HepG2 (cell line): ENCODE data around the gene SMARCA2. TPM values are rescaled to one million over a fixed set of nuclear protein-coding genes. Genes with fewer than 3 reads are reported as not detected.
A peak's percentile ranks its signal among the peaks of the same experiment; 100 is the strongest.

ENCODE experiments used
- ATAC-seq: fragments of 200-7000 bp; cut with Tn5 transposase; 3 replicates; pipeline ENCODE4 v1.9.1; 2020; ENCODE audit warnings: mild to moderate bottlenecking, moderate library complexity
- BruUV-seq: library from RNA; stranded (reverse); fragments of 400-500 nt; replicated peaks from 2 replicates; lab custom pipeline; 2021; lab: Mats Ljungman, UMichigan
- CTCF ChIA-PET: fragments of 300-600 bp; formaldehyde crosslinking; extraction: SDS; loops from one replicate; lab custom pipeline; 2021; ENCODE audit warnings: low total read pairs, inconsistent platforms, low intra/inter-chr PET ratio; lab: Yijun Ruan, JAX
- POLR2A ChIA-PET: fragments of 350-600 bp; sonication (Branson Sonifier 250); formaldehyde crosslinking; loops from one replicate; lab custom pipeline; 2020; ENCODE audit warnings: antibody characterized with exemption, inconsistent platforms; lab: Yijun Ruan, JAX
- DNase-seq: peaks from one replicate; pipeline ENCODE4 v3.0.0-alpha.2; 2015; ENCODE audit warnings: low spot score
- FAIRE-seq: peaks from 3 replicates; lab custom pipeline; 2011; peaks lifted over from hg19 to GRCh38; lab: Jason Lieb, UNC
- H2AFZ ChIP-seq: one replicate; pipeline ENCODE4 v1.6.1; 2011; ENCODE audit warnings: low read length, inconsistent platforms
- H3K27ac ChIP-seq: fragments of 300-600 bp; 3 replicates; pipeline ENCODE4 v1.8.0; 2011; ENCODE audit warnings: mixed run types, mild to moderate bottlenecking, mixed read lengths, low read length, inconsistent platforms; ENCODE audit not compliant: insufficient read depth; ENCODE audit errors: extremely low read length
- H3K27me3 ChIP-seq, 2 experiments: fragments of 200-600 bp in 1 of 2; 2 replicates in 1 of 2; 3 replicates in 1 of 2; pipeline versions ENCODE4 v1.6.0 to v1.8.0; 2011; ENCODE audit warnings: low read length in 2 of 2, mild to moderate bottlenecking in 2 of 2, moderate library complexity in 2 of 2, inconsistent platforms in 1 of 2; ENCODE audit not compliant: insufficient read depth in 2 of 2, control insufficient read depth in 1 of 2
- H3K36me3 ChIP-seq, 2 experiments: fragments of 200-600 bp in 1 of 2; replicated peaks in 1 of 2; 2 replicates in 1 of 2; 3 replicates in 1 of 2; pipeline versions ENCODE4 v1.5.1 to v1.8.0; 2011; ENCODE audit warnings: low read length in 2 of 2, inconsistent platforms in 1 of 2; ENCODE audit not compliant: insufficient read depth in 2 of 2, control insufficient read depth in 1 of 2
- H3K4me1 ChIP-seq: 2 replicates; pipeline ENCODE4 v1.5.1; 2012; ENCODE audit warnings: low read length, inconsistent platforms; ENCODE audit not compliant: insufficient read depth
- H3K4me2 ChIP-seq: 2 replicates; pipeline ENCODE4 v1.6.0; 2011; ENCODE audit warnings: low read depth, low read length, inconsistent platforms
- H3K4me3 ChIP-seq, 3 experiments: fragments of 200-600 bp in 1 of 3; sonication (generic), shearing (Covaris generic) in 1 of 3; replicated peaks in 1 of 3; 2 replicates each; pipeline ENCODE4 v1.5.1; 2011 to 2016; ENCODE audit warnings: low read length in 3 of 3, inconsistent platforms in 2 of 3, low read depth in 2 of 3, mild to moderate bottlenecking in 2 of 3, control low read depth in 1 of 3, mixed read lengths in 1 of 3; ENCODE audit not compliant: insufficient read depth in 1 of 3
- H3K79me2 ChIP-seq: one replicate; pipeline ENCODE4 v1.6.1; 2011; ENCODE audit warnings: low read length, inconsistent platforms; ENCODE audit not compliant: insufficient read depth
- H3K9ac ChIP-seq: 2 replicates; pipeline ENCODE4 v1.6.0; 2011; ENCODE audit warnings: mild to moderate bottlenecking, low read depth, low read length, inconsistent platforms; ENCODE audit not compliant: insufficient read depth
- H3K9me3 ChIP-seq: 2 replicates; pipeline ENCODE4 v1.5.1; 2012; ENCODE audit warnings: mild to moderate bottlenecking, low read length
- H4K20me1 ChIP-seq: 2 replicates; pipeline ENCODE4 v1.6.0; 2011; ENCODE audit warnings: inconsistent platforms, mild to moderate bottlenecking, low read length, moderate library complexity; ENCODE audit not compliant: insufficient read depth
- HNRNPLL ChIP-seq: fragments of 200-400 bp; formaldehyde crosslinking; IDR thresholded peaks from 2 replicates; pipeline ENCODE4 v1.6.1; 2017; ENCODE audit warnings: mild to moderate bottlenecking, low read depth, low read length; ENCODE audit not compliant: poor library complexity, severe bottlenecking
- MAFF ChIP-seq: IDR thresholded peaks from 2 replicates; pipeline ENCODE4 v1.6.1; 2011; ENCODE audit warnings: low read depth, low read length, improper control_type of control experiment
- MAFK ChIP-seq, 2 experiments: IDR thresholded peaks in 1 of 2; conservative IDR thresholded peaks in 1 of 2; 2 replicates each; pipeline ENCODE4 v1.6.1; 2011; ENCODE audit warnings: improper control_type of control experiment in 2 of 2, low read length in 2 of 2
- SATB2 ChIP-seq: sonication (generic); formaldehyde crosslinking; IDR thresholded peaks from 2 replicates; pipeline ENCODE4 v1.5.0; 2020; ENCODE audit warnings: missing genetic modification reagents
- WGBS: methylation state at CpG from one replicate; pipeline ENCODE4 v1.1.6; 2017; ENCODE audit warnings: low lambda C conversion rate; 5-methylcytosine and 5-hydroxymethylcytosine counted together
- in situ Hi-C: cut with HindIII; loops from 2 replicates; pipeline ENCODE4 v1.10.0; 2017; ENCODE audit warnings: low pct_unique_long_range_greater_than_20kb; ENCODE audit not compliant: extremely low pct_ligation_motif_present
- intact Hi-C: fragments of 100-400 bp; cut with micrococcal nuclease; formaldehyde crosslinking; loops from one replicate; pipeline ENCODE4 v1.10.0; 2022; ENCODE audit not compliant: unreplicated experiment
- polyA plus RNA-seq, 8 experiments: library from polyadenylated mRNA; depleted of rRNA in 3 of 8; stranded (reverse) in 7 of 8; unstranded in 1 of 8; fragments of >200 nt; fragmentation: Illumina TruSeq in 4 of 8; extraction: Trizol in 4 of 8; gene quantifications; 2 replicates each; pipeline versions ENCODE4 v1.2.1 to v1.2.3, GENCODE V29; 2011 to 2016; ENCODE audit warnings: low read depth in 4 of 8, missing spikeins in 1 of 8, mixed read lengths in 1 of 8; ENCODE audit not compliant: insufficient read depth in 1 of 8
- total RNA-seq, 5 experiments: library from RNA; depleted of rRNA; stranded (reverse); fragments of >200 nt; fragmentation: Illumina TruSeq; extraction: Trizol; gene quantifications; 2 replicates each; pipeline ENCODE4 v1.2.3, GENCODE V29; 2016; ENCODE audit warnings: low read depth in 1 of 5

The SMARCA2 gene
- total and polyA plus RNA-seq, 2 of the 13 experiments (the other 11 are each of a cell fraction or from before 2014, with no cell fraction given): 22.5 to 23.7 TPM

- intact Hi-C loops: no loop called here
- BruUV-seq: no TSS peak
Observed at GRCh38 chr9:2008372-2008771, 6.8 kb upstream of the SMARCA2 start.

GRCh38 chr9:2012347-2012746 is 2.8 kb upstream of the SMARCA2 start:
- Histone ChIP-seq H3K4me2 (no peak overlapping the region), H3K9me3 (no peaks in the 10 kb centered on the region), H3K79me2 (no peaks in the 10 kb centered on the region), H3K36me3 (no peaks in the 10 kb centered on the region), H3K9ac (no peak overlapping the region), H4K20me1 (no peaks in the 10 kb centered on the region), H3K27me3 (peaks cover 0 to 30% of the 10 kb centered on the region in 2 experiments; a peak in 4 of 5 replicates), H3K4me1 (peaks cover 7% of the 10 kb centered on the region; the same call in 1 of the 2 replicates), H2AFZ (no peak overlapping the region), H3K27ac (no peak overlapping the region), H3K4me3 (no peak overlapping the region)
- CTCF ChIA-PET: no interaction called here
- no peak for TF ChIP-seq HNRNPLL
- FAIRE-seq (no peak), ATAC-seq (no peak), DNase-seq (no peak)
- no TSS peak for BruUV-seq
- intact Hi-C loops: no loop called here
- POLR2A ChIA-PET: no interaction called here
- 15% methylated on average over 4 of the region's 4 CpGs for WGBS
- in situ Hi-C loops: loop anchor here (25.0 kb wide), 1 partner anchor 825 kb away; the partner anchor contains the start of gene PUM3

More at GRCh38 chr9:2008372-2008771, 6.8 kb upstream of the SMARCA2 start:
- FAIRE-seq (no peak), DNase-seq (no peak), ATAC-seq (no peak)
- Histone ChIP-seq H3K27ac (no peak overlapping the region), H3K9me3 (no peaks in the 10 kb centered on the region), H3K4me2 (no peak overlapping the region), H2AFZ (no peak overlapping the region), H3K4me3 (no peak overlapping the region), H3K27me3 (peaks cover 0 to 26% of the 10 kb centered on the region in 2 experiments; a peak in 4 of 5 replicates), H3K79me2 (no peaks in the 10 kb centered on the region), H4K20me1 (no peaks in the 10 kb centered on the region), H3K9ac (no peak overlapping the region), H3K4me1 (0 out of 2 replicates have a peak, but pooled peaks cover under 1% of the 10 kb centered on the region), H3K36me3 (no peaks in the 10 kb centered on the region)
- CTCF ChIA-PET: no interaction called here
- 4% methylated on average over 2 of the region's 2 CpGs for WGBS
- peak; percentile 58; the same call in 1 of the 2 replicates for TF ChIP-seq MAFF
- TF ChIP-seq MAFK (conservative IDR thresholded peaks at IDR 0.05 in 1 of 2, IDR thresholded peaks at IDR 0.05 in 1 of 2; ENCODE audit: low read length in 2 of 2): peak; percentile 44 to 67; a peak in 2 of 4 replicates
- no peak for TF ChIP-seq SATB2 (CRISPR knock-in tag)
- in situ Hi-C loops: loop anchor here (25.0 kb wide), 1 partner anchor 829 kb away; the partner anchor contains the start of gene PUM3
- POLR2A ChIA-PET: no interaction called here
